ENCODE results near the gene ADAMTS2.

Gene ADAMTS2

DNA sequence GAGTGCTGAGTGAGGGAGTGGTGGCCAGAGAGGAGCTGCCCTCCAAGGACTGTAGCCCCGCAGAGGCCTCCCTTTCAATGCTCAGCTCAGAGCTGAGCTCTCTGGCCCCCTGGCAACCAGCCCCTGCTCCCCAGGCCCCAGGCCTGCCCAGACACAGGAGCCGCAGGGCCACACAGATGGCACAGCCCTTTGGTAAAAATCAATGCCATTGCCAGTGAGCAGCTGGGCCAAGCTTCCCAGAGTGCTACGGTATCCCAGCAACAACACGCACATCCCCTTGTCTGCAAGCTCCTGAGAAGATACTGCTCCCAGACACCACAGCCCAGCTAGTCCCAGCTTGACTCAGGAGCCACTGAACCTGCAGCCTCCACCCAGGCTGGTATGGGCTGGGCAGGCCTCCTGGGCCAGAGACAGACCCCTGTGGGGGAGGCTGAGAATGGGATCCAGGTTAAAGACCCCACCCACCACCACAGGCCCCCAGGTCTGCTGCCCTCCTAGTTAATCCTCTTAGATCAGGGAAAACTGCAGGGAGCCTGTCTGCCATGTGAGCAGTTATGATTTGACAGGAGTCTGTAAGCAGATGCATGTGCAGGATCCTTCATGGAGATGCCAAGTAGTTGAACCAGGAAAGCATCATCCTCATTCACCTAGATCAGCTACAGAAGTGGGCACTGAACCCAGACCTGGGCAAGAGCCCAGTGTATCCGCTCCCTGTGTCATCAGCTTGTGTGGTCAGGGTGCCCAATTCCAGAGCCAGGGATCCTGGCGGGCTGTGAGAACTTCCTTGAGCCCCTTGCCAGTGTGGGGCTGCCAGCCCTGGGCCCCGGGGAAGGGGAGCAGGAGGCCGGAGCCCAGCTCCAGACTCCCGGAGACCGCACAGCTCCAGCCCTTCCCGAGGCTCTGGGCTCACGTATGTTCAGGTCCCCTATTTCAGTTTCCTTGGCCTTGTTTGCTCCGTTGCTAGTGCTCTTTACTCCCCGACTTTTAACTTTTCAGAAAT is 26.7 kb upstream of the ADAMTS2 start:
- no peak for DNase-seq (ENCODE audit: low spot score)

DNA sequence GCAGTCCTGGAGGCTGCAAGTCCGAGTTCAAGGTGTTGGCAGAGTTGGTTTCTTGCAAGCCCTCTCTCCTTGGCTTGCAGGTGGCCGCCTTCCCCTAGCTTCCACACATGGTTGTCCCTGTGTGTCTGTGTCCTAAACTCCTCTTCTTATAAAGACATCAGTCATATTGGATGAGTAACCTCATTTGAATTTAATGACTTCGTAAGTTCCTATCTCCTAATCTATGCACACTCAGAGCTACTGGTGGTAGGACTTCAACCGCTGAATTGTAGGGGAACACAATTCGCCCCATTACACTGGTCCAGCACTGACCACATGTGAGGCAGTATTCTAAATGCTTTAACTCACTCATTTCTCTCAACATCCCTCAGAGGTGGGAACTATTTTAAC is 25.9 kb upstream of the ADAMTS2 start:
- no peak for DNase-seq (ENCODE audit: low spot score)

DNA sequence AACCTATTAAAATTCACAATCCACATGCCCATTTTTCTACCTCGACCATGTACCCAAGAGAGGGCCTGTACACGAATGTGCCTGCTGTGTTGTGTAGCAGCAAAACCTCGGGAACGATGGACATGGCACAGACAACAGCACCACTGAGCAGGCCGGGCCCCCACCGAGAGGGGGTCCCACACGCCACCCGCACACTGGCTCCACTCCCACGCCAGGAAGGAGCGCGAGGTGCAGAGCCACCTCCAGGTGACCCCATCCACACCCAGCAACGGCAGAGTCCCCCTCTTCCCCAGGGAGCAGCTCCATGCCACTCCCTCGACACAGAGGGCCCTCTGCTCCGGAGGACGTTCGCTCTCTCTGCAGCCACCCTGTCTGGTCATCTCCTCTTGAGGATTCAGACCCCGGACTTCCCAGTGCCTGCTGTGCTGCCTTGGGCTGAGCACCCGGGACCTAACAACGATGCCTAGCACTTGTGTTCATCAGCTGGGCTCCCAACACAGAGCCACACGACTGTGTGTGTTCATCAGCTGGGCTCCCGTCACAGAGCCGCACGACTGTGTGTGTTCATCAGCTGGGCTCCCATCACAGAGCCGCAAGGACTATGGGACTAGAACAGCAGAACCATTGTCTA is 25.3 kb upstream of the ADAMTS2 start:
- DNase-seq (ENCODE audit: low spot score) = no peak

DNA sequence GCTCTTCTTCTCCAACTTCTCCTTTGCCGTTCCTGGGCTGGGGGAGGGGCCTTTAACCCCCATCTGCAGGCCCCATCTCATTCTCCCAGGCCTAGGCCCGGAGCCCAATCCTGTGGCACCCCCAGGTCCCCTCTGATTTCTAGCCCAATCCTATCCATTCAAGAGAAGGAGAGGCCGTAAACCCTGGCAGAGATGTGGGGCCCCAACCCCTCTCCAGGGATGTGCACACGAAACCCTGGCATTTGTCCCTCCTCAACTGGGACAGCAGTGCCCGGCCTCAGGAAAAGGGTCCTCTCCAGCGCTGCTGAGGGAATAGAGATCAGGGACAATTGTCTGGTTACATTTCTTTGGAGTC is 24.2 kb upstream of the ADAMTS2 start:
- no peak for DNase-seq (ENCODE audit: low spot score)

DNA sequence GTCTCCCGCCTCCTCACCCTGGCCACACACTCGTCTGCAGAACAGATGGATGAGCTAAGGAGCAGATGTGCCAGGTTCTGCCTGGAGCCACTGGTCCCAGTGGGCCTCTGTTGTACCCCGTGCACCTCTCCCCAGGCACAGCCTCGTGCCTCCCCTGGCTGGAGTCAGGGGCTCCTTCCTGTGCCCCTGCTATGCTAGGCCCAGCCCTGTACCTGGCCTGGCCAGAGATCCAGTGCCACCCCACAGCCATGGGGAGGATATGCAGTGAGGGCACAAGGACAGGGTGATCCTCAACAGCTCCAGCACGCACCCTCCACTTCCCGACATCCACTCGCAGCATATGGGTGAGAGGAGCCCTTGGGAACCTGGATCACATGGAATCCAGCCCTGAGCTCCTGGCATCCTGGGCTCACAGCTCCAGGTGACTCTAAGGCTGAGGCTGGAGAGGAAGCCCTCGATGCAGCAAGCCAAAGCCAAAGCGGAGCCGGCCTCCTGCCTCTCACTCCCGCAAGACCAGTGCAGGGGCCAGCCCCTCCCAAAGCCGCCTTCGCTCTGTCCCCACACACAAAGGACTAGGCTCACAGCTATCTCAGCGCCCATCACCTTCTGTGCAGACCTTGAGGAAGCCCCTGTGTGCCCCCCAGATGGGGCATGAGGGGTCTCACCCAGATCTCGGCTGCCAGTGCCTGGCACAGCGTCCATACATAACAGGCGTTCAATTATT is 23.7 kb upstream of the ADAMTS2 start:
- no peak for DNase-seq (ENCODE audit: low spot score)

DNA sequence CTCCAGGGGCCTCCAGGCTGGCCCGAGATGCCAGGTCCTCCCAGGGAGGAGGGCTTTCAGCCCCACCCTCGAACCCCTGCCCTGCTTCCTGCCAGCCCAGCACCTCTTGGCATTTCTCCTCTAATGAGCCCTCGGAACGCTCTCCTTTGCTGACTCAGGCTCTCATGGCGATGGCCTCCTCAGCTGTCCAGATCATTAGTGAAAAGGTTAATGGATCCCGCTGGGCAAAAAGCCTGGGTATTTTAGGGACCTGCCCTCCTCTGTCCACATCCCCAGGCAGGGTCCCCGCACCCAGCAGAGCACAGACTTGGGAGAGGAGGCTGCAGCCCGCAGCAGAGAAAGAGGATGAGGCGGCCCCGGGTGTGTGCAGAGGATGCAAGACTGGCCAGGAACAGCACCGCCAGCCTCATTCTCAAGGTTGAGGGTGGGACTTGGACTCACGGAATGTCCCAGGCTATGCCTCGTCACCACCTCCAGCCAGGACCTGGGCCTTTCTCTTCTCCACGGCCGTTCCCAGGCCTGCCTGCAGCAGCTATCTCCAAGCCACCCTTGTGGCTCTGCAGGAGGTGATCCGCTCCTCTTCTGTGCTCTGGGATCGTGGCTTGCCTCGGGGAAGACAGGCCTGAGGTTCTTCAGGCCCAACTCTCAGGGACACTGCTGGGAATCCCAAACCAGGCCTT is 23.0 kb upstream of the ADAMTS2 start:
- DNase-seq (ENCODE audit: low spot score) = no peak

DNA sequence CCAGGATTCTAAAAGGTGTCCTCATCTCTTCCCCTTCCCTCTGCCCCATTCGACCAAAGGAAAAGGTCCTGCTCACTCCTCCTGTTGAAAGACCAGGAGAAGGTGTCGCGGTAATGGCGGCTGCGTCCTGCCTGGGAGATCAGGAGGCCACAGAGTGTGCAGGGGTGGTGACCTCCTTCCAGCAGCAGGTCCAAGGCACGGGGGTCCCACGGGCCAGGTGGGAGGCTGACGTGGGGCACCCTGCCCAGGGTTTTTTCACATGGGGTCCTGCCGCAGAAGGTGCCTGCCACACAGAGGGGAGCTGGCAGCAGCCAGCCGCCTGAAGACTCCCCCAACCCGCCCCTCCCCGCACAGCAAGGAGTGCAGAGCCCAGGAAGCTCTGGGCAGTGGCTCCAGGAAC is 22.2 kb upstream of the ADAMTS2 start:
- DNase-seq (ENCODE audit: low spot score) = no peak

DNA sequence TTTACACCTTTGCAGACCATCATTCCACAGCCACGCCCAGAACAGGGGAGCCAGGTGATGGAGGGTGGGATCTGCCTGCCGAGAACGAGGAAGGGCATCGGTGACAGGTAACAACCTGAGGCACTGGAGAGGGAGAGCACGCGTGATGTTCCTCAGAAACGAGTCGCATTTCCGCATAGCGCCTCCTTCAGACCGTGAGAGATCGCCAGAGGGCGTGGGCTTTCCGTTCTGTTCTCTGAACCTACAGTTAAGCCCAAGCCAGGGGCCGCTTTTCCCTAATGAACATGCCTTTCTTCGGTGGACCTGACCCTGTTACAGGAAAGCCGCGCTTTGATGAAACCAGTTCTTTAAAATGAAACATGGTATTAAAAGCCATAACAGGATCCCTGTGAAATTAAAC is 17.1 kb upstream of the ADAMTS2 start:
- no peak for DNase-seq (ENCODE audit: low spot score)

DNA sequence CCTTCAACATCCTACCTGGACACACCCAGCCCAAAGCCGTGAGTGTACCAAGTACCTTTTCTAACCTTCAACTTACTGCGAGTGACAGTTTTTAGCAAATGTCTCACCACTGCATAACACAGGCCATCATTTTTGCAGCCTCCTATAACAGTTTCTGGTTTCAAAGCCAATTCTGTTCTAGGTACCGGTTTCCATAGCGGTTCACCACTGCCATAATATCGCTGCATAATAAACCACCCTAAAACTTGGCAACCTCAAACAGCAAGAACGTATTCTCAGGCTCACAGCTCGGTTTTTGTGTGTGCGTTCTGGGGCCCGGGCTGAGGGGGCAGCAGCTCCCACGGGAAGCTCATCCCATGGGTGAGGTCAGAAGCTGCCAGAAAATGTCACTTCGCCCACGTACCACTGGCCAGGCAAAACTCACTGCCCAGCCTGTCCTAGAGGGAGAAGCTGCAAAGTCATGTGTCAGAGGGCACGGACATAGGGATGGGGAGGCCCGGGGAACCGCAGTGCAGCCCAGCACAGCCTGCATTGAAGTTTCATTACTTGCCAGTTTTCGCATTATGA is 15.9 kb upstream of the ADAMTS2 start:
- no peak for DNase-seq (ENCODE audit: low spot score)

DNA sequence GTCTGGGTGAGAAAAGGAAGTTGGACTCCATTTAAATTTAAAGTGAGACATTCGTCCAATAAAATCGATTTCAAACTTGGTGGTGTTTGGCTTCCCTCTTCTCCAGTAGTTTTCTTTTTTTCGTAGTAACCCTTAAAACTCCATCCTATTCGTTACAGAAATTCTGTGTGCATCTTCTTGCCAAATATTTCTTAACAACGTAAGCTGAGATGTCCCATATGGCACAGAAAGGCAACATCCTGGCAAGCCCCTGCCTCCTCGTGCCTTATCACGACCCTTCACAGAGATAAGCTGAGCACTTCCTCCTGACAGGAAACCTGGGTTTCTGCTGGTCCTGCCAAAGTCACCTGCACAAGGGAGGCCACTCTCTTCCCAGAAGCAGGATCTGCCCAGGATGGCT is 11.8 kb upstream of the ADAMTS2 start:
- DNase-seq (ENCODE audit: low spot score) = no peak

DNA sequence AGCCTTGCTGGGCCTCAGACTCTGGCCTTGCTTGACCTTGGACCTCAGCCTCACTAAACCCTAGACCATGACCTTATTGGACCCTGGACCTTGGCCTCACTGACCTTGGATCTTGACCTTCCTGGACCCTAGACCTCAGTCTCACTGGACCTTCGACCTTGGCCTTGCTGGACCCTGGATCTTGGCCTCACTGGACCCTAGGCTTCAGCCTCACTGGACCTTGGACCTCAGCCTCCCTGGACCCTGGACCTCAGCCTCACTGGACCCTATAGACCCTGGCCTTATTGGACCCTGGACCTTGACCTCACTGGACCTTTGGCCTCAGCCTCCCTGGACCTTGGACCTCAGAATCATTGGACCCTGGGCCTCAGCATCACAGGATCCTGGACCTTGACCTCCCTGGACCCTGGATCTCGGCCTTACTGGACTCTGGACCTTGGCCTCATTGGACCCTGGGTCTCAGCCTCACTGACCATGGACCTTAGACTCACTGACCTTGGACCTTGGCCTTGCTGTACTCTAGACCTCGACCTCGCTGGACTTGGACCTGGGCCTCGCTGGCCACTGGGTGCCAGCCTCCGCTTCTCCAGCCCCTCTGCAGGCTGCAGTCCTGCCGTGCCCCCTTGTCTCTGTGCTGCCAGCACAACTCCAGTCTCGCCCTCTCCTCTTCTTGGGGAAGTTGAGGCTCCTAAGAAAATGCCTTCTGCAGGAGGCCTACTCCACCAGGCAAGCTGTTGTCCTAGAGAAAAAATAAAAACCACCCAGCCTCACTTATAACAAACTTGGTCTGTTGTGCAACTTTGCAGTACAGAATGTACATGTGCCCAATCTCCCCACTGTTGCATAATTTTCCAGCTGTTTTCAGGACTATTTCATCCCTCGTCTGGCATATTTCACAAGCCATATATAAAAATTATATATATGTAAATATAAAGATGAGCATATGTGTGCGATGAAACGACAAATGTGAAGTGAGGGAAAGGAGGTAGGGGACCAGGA is 11.0 kb upstream of the ADAMTS2 start:
- no peak for DNase-seq (ENCODE audit: low spot score)

DNA sequence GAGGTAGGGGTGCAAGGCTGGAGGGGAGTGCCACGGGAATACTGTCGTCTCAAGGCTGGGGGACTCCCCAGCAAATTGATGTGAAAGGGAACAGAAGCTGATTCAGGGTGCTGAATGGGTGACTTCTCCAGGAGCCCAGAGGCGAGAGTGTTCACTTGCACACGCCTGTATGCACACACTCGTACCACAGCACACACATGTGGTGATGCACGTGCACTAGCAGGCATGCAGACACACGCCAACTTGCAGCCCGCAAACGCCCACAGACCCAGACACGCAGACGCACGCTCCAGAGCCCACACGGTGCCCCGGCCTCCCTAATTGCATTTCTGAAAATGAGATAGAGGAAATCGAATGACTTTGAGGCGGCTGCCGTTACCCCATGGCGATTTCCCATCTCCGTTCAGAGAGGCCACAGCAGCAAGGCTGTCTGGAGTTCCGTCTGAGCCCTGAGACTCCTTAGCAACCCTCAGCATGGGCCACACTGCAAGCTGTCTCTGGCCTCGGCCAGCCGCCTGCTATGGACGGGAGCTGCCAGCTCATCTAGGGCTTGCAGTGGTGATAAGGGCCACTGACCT is 9.1 kb upstream of the ADAMTS2 start:
- no peak for DNase-seq (ENCODE audit: low spot score)

DNA sequence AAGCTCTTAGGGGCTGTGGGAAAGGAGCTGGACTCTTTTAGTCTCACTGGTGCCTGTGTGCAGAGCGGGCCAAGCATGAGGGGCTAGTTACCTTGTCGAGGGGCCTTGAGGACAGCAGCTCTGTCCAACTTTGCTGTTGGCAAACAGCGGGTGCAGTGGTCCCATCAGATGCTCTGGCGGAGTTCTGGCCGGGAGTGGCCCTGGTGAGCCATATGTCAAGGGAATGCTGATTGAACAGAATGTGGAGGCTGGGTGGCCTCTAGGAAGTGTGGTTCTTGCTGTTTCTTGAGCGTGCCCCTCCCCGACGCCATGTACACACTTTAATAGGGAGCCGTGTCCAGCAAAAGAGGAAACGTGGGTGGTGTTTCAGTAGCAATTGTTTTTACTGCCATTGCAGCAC is 3.6 kb upstream of the ADAMTS2 start:
- DNase-seq (ENCODE audit: low spot score) = no peak

DNA sequence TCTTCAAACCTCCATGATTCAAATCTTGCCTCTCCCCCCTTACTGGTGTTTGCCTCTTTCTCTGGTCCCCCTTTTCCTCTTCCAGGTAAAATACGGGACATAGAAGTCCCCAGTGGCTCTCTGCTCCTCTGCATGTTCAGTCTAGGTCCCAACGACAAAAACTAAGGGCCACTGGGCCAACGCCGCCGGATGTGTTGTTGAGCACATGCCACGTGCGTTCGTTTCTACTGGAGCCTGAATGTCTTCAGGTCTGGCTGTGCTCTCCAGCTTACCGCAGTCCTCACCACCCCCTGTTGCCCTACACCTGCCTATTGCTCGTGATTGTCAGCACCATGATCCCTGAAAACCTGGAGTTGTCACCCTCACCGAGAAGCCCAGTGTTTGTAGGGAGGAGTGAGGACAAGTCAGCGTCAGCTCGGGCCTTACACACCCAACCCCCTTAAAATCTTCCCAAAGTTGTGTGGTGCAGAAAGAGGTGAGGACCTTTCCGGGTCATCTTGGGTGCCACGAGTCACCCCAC is 2.8 kb upstream of the ADAMTS2 start:
- no peak for DNase-seq (ENCODE audit: low spot score)

DNA sequence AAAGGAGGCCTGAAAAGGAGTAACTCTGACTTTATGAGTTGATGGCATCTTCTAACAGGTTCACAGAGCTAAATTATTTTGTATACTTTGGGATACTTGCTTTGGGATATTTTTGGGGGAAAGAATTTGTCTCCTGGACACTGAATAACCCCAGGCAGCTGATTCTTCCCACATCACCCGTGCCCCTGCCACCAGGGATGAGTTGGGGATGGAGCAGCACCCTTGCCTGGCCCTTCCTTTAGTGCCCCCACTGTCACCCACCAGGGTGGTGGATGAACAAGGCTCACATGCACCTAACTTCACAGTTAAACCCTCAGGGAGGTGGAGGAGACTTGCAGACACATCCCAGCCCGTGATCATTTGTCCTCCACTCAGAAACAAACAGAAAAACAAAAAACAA is 2.3 kb upstream of the ADAMTS2 start:
- no peak for DNase-seq (ENCODE audit: low spot score)

DNA sequence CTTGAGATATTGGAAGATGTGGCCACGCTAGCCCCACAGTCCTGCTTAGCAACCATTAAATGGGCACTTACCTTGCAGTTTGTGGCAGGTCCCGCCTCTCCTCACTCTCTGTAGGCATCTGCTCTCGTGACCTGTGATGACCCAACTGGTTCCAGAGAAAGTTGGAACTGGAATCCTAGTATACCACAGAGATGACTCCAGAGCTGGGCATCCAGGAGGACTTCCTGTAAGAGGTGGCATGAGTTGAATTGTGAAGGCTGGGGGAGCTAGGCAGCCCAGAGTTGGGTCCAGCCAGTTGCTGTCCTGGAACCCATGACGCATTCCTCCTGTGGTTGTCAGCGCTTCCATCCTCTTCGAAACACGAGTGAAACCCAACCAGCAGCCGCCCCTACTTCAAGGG is 1.6 kb upstream of the ADAMTS2 start:
- no peak for DNase-seq (ENCODE audit: low spot score)

DNA sequence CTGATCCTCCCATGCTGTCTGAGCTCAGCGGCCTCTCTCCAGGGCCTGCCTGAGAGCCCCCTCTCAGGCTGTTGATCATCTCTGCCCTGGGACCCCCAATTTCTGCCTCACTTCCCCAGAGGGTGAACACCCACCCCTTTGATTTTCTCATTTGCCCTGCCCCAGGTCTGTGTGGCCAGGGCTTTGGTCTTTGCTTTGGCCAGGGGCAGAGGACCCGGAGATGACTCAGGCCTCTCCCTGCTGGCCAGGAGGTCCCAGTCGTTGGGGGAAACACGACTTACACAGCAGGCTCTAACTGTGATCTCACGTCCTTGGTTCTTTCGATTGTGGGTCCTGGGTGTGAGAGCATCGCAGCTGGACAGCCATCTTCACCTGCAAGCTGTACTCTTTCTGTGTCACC is 1.1 kb upstream of the ADAMTS2 start:
- no peak for DNase-seq (ENCODE audit: low spot score)

DNA sequence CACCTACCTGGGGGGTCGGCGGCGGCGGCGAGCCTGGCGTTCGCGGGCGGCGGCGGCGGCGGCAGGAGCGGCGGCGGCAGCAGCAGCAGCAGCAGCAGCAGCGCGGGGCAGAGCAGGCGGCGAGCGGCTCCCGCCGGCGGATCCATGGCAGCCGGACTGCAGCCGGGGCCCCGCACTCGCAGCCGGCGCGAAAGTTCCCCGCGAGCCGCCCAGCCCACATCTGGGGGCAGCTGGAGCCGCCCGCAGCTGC is 153 bp downstream of the ADAMTS2 start:
- DNase-seq (ENCODE audit: low spot score) = no peak

DNA sequence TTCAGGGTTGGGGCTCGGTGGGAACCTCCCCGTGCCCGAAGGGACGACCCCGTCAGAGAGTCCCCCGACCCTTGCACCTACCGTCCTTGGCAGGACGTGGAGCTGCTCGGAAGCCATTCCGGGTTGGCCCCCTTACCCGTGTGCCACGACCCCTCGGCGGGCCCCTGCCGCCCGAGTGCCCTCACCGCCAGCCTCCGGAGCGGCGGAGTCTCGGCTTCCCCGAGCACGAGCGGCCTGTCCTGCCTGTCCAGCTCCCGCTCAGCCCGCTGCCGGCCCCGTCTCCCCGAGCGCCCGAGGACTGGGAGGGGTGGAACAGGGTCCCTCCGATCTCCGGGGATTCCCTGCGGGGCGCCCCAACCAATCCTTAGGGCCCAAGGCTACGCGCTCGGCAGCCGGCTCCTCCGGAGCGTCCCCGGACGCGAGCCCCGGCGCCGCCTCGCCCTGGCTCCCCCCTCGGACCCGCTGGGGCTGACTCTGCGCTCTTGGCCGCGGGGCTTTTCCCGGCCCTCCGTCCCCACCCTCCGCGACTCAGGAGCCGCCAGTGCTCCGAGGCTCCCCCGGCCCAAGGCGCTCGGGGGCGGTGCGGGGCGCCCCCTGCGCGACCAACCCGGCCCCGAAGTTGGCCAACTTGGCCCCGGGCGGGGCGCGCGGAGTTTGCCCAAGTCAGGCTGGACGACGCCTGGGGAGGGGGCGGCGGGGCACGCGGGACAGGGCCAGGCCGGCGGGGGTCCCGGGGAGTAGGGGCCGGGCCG is 654 bp downstream of the ADAMTS2 start:
- DNase-seq (ENCODE audit: low spot score) = peak; percentile 54
